Mammary epithelial cell (primary cell): ENCODE data around the gene MYH10.

Source experiments
- EZH2 ChIP-seq: IDR thresholded peaks from 2 replicates; pipeline ENCODE4 v1.6.1; 2012; ENCODE audit warnings: low read length, inconsistent platforms, borderline replicate concordance
- TF ChIP-seq, protein P1 (sequence below), 2 donors: IDR thresholded peaks in 1 of 2; conservative IDR thresholded peaks in 1 of 2; 2 replicates each; pipeline ENCODE4 v1.5.1; 2011 to 2012; ENCODE audit warnings: inconsistent platforms in 2 of 2, low read length in 2 of 2, mild to moderate bottlenecking in 2 of 2, control low read depth in 1 of 2, low read depth in 1 of 2; ENCODE audit not compliant: insufficient read depth in 1 of 2; ENCODE audit errors: extremely low read depth in 1 of 2

DNA sequence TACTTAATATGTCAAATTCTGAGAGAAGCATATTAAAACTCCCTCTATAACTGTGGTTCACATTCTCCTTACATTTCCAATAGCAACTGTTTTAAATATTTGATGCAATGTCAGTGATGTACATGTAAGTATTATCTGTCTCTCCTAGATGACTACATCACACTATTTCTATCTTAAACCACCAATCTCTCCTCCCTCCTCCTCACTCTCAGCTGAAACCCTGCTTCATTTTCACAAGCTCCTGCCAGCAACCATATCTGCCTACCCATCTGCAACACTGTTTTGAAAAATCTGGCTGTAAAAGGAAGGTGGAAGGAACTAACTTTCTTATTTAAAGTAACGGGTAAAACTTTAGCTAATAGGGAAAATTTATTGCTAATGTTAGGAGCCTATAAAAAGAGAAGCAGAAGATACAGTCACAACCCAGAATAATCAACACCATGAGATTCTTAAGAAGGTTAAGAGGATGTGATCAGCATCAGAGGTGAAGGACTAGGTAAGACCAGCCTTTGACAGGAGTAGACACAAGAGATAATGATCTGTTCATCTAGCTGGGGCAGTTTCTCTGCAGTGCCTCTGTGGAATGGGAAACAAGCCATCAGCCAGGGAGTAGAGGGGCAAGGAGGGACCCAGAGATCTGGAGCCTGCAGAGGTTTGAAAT, 31.0 kb downstream of the MYH10 start:
- TF ChIP-seq, protein P1, sequence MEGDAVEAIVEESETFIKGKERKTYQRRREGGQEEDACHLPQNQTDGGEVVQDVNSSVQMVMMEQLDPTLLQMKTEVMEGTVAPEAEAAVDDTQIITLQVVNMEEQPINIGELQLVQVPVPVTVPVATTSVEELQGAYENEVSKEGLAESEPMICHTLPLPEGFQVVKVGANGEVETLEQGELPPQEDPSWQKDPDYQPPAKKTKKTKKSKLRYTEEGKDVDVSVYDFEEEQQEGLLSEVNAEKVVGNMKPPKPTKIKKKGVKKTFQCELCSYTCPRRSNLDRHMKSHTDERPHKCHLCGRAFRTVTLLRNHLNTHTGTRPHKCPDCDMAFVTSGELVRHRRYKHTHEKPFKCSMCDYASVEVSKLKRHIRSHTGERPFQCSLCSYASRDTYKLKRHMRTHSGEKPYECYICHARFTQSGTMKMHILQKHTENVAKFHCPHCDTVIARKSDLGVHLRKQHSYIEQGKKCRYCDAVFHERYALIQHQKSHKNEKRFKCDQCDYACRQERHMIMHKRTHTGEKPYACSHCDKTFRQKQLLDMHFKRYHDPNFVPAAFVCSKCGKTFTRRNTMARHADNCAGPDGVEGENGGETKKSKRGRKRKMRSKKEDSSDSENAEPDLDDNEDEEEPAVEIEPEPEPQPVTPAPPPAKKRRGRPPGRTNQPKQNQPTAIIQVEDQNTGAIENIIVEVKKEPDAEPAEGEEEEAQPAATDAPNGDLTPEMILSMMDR (conservative IDR thresholded peaks at IDR 0.05 in 1 of 2, IDR thresholded peaks at IDR 0.05 in 1 of 2; ENCODE audit: extremely low read depth in 1 of 2, insufficient read depth in 1 of 2, low read depth in 1 of 2, low read length in 2 of 2): no peak
- no peak for TF ChIP-seq EZH2
